ENCODE measurements around the gene MORC2.

MORC2 gene
- 40.0 to 67.4 (median 50.5) reads per million in 9 experiments for total RNA-seq

- no peak for ATAC-seq (replicated peaks)
- Mint-ChIP-seq H3K27me3 (no peaks in the 10 kb centered on the region), H3K9me3 (peaks cover 4 to 7% of the 10 kb centered on the region in 2 donors)
These were observed at the start of gene MORC2 for GRCh38 chr22:30968015-30968923. TSS of gene MORC2 (minus strand) at chr22:30968774. CDS start at chr22:30967889, 885 bp downstream.

GRCh38 chr22:31005535-31005934 is 37.0 kb upstream of the MORC2 start:
- ATAC-seq (replicated peaks) (no peak), DNase-seq (no peak)
- H3K27ac Mint-ChIP-seq, result no peak overlapping the region
- no peaks in the 10 kb centered on the region for H3K4me1 Mint-ChIP-seq (ENCODE audit: low read depth in 2 of 2)
- peaks cover 15 to 18% of the 10 kb centered on the region in 2 donors for H3K27me3 Mint-ChIP-seq
- H3K4me3 Mint-ChIP-seq, result no peak overlapping the region
- H3K36me3 Mint-ChIP-seq (ENCODE audit: insufficient read depth), result no peaks in the 10 kb centered on the region
- no peaks in the 10 kb centered on the region for H3K9me3 Mint-ChIP-seq

More at GRCh38 chr22:30968015-30968923, at the start of gene MORC2:
- DNase-seq, result peak in 1 of 3 experiments; percentile 2
- Mint-ChIP-seq H3K4me1 (ENCODE audit: low read depth in 2 of 2) (peaks cover 25 to 36% of the 10 kb centered on the region in 2 donors), H3K36me3 (ENCODE audit: insufficient read depth) (peaks cover 33% of the 10 kb centered on the region), H3K27ac (peak within 1 kb of the TSS; percentile 93 to 94), H3K4me3 (peak within 1 kb of the TSS; percentile 86 to 87)

DNA sequence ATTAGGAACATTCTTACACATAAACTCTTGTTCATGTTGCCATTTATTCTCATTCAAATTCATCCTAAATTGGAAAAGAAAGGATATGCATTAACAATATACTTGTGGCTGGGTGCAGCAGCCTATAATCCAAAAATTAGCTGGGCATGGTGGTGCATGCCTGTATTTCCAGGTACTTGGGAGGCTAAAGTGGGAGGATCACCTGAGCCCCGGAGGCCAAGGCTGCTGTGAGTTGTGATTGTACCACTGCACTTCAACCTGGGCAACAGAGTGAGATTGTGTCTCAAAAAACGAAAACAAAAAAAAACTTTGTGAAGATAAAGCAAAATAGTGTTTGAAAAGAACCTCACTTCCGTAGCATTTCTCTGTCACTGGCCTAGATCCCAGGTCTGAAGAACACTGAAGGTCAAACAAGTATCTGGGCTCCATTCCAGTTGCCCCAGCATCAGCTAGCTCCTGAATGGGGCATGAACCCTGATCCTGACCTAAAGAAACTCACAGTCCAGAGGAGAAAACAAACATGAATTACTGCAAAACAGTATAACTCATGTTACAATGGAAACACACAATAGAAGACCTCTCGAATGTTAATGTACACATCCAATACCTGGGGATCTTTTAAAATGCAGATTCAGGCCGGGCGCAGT is 32.7 kb upstream of the MORC2 start:
- peaks cover 15 to 18% of the 10 kb centered on the region in 2 donors for H3K27me3 Mint-ChIP-seq
- H3K9me3 Mint-ChIP-seq, result no peaks in the 10 kb centered on the region
- peaks cover 3% of the 10 kb centered on the region for H3K36me3 Mint-ChIP-seq (ENCODE audit: insufficient read depth)

DNA sequence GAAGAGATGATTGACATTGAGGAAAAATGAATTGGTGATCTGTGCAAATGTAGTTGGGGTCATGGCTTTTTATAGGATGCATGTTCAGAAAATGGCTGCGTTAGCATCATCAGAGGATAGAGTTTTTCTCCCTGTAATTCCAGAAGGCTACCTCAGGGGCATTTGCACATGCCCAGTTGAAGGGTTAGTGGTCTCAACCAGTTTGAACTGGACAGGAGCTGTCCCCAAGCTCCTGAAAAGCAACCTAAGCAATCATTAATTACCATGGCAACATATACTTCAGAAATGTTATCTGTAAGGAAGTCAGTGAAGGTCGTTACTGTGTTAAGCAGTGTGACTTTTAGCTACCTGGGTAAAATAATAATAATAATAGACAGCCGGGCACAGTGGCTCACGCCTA is 29.8 kb upstream of the MORC2 start:
- DNase-seq (no peak), ATAC-seq (replicated peaks) (no peak)
- H3K9me3 Mint-ChIP-seq, result no peaks in the 10 kb centered on the region
- no peak overlapping the region for H3K27ac Mint-ChIP-seq
- no peaks in the 10 kb centered on the region for H3K4me1 Mint-ChIP-seq (ENCODE audit: low read depth in 2 of 2)
- H3K27me3 Mint-ChIP-seq, result peaks cover 26 to 28% of the 10 kb centered on the region in 2 donors
- H3K36me3 Mint-ChIP-seq (ENCODE audit: insufficient read depth), result peaks cover 3% of the 10 kb centered on the region
- H3K4me3 Mint-ChIP-seq, result no peak overlapping the region

More for the DNA sequence above, 32.7 kb upstream of the MORC2 start:
- DNase-seq (no peak), ATAC-seq (replicated peaks) (no peak)
- no peaks in the 10 kb centered on the region for H3K4me1 Mint-ChIP-seq (ENCODE audit: low read depth in 2 of 2)
- H3K27ac Mint-ChIP-seq, result no peak overlapping the region
- H3K4me3 Mint-ChIP-seq, result no peak overlapping the region

DNA sequence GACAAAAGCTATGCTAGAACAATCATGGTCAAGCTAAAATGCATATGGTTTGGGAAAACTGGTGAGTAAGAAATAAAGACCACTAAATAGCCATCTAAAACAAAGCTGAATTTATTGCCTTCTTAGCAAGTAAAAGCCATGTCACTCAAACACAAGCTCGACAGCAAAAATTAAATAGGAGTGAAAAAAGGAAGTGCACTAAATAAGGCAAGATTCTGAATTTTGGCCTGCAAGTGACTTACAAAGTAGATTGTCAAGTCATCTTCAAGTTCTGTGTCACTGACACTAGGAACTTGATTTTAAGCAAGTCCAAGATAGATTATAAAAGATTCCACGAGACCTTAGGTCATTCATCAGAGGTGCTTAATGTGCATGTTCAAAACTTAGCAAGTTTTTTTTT is 27.9 kb upstream of the MORC2 start:
- H3K27me3 Mint-ChIP-seq, result peaks cover 11 to 16% of the 10 kb centered on the region in 2 donors
- H3K9me3 Mint-ChIP-seq, result no peaks in the 10 kb centered on the region
- H3K4me1 Mint-ChIP-seq (ENCODE audit: low read depth in 2 of 2), result no peaks in the 10 kb centered on the region
- no peak for ATAC-seq (replicated peaks)
- no peak overlapping the region for H3K27ac Mint-ChIP-seq
- H3K4me3 Mint-ChIP-seq, result no peak overlapping the region
- peaks cover 3% of the 10 kb centered on the region for H3K36me3 Mint-ChIP-seq (ENCODE audit: insufficient read depth)
- DNase-seq, result no peak

DNA sequence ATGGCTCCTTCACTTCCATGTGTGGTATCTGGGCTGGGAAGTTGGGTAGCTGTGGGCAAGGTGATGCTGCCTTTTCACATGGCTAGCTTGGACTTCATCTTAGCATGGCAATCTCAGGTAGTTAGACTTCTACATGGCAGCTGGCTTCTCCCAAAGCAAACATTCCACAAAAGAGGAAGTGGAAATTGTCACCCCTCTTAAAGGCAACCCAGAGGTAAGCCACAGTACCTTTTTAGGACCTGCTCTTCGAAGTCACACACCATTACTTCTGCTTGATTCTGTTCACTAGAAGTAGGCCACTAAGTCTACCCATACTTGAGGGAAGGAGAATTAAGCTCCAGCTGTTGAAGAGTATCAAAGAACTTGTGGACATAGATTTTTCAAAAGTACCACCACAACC is 26.4 kb upstream of the MORC2 start:
- H3K36me3 Mint-ChIP-seq (ENCODE audit: insufficient read depth), result no peaks in the 10 kb centered on the region
- H3K4me3 Mint-ChIP-seq, result no peak overlapping the region
- peaks cover 11 to 21% of the 10 kb centered on the region in 2 donors for H3K27me3 Mint-ChIP-seq
- no peak overlapping the region for H3K27ac Mint-ChIP-seq
- no peaks in the 10 kb centered on the region for H3K4me1 Mint-ChIP-seq (ENCODE audit: low read depth in 2 of 2)
- H3K9me3 Mint-ChIP-seq, result peaks cover 0 to 5% of the 10 kb centered on the region in 2 donors
- ATAC-seq (replicated peaks) (no peak), DNase-seq (no peak)

DNA sequence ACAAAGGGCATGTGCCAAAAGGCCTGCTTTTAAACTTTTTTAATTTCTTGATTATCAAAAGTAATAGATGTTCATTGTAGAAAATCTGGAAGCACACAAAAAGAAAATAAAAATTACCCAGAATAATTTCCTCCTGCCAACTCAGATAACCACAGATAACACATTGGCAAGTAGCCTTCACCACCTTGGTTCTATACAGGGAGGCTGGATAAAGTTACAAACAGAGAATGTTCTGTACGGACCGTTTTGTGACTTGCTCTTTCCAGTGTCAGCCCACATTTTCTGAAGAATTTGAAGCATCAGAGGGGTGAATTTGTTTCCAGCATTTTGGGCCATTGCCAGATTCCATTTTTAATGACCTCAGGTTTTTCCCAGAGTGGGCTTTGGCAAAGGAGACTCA is 24.0 kb upstream of the MORC2 start:
- no peak overlapping the region for H3K4me3 Mint-ChIP-seq
- H3K36me3 Mint-ChIP-seq (ENCODE audit: insufficient read depth), result no peaks in the 10 kb centered on the region
- no peak overlapping the region for H3K27ac Mint-ChIP-seq
- peaks cover 6 to 11% of the 10 kb centered on the region in 2 donors for H3K9me3 Mint-ChIP-seq
- DNase-seq (no peak), ATAC-seq (replicated peaks) (no peak)
- H3K4me1 Mint-ChIP-seq (ENCODE audit: low read depth in 2 of 2), result no peaks in the 10 kb centered on the region
- H3K27me3 Mint-ChIP-seq, result peaks cover 11 to 21% of the 10 kb centered on the region in 2 donors

- ATAC-seq (replicated peaks), result no peak
- Mint-ChIP-seq H3K9me3 (peaks cover 6 to 13% of the 10 kb centered on the region in 2 donors), H3K36me3 (ENCODE audit: insufficient read depth) (no peaks in the 10 kb centered on the region), H3K27me3 (peaks cover 11 to 21% of the 10 kb centered on the region in 2 donors), H3K4me3 (no peak overlapping the region), H3K27ac (no peak overlapping the region), H3K4me1 (ENCODE audit: low read depth in 2 of 2) (no peaks in the 10 kb centered on the region)
- DNase-seq, result no peak
These were observed 22.1 kb upstream of the MORC2 start for GRCh38 chr22:30990690-30991089.

DNA sequence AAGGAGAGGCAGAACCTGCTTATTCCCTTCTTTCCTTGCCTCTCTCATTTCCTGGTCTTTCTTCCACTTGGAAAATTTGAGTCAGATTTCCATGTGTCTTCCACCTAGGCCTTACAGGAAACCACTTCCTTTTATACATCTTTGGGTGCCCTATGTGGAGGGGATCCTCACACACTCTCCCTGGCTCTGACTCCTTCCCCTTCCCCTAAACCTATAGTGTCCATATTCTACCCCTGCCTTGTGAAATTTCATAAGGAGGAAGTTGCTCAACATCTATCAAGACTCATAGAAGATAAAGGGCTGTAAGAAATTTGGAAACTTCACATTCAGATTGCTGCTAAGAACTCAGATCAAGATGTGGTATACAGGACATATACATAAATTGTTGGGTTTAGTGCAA is 20.9 kb upstream of the MORC2 start:
- H3K9me3 Mint-ChIP-seq, result peaks cover 6 to 13% of the 10 kb centered on the region in 2 donors

DNA sequence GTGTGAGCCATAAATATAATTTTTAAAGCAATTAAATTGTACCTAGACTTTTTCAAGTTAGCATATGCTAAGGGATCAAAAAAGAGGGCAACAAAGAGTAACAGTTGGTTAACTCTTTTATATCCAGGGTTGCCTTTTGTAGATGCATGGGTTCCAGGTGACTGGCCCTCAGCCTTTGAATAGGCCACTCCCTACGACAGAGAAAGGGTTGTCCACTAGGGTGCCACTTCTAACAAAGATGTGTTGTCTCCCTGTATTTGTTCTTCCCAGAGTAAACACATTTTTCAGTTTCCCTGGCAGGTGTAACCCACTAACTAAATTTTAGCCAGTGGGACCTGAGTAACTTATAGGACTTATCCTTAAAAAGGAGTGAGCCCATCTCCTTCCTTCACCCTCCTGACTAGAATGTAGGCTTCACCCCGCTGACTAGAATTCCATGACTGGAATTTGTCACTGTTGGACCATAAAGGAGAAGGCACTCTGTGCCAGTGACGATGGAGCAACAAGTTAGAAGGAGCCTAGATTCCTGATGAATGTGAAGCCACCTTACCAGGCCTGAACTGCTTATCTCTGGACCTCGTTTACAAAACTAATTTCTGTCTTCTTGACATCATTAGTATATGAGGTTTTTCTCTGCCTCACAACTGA is 17.1 kb upstream of the MORC2 start:
- H3K36me3 Mint-ChIP-seq (ENCODE audit: insufficient read depth), result no peaks in the 10 kb centered on the region
- H3K9me3 Mint-ChIP-seq, result peaks cover 13 to 22% of the 10 kb centered on the region in 2 donors
- DNase-seq (no peak), ATAC-seq (replicated peaks) (no peak)
- no peaks in the 10 kb centered on the region for H3K4me1 Mint-ChIP-seq (ENCODE audit: low read depth in 2 of 2)
- no peak overlapping the region for H3K27ac Mint-ChIP-seq
- H3K4me3 Mint-ChIP-seq, result no peak overlapping the region
- peaks cover 0 to 5% of the 10 kb centered on the region in 2 donors for H3K27me3 Mint-ChIP-seq

More for the DNA sequence above, 20.9 kb upstream of the MORC2 start:
- no peak overlapping the region for H3K27ac Mint-ChIP-seq
- no peak for ATAC-seq (replicated peaks)
- H3K27me3 Mint-ChIP-seq, result peaks cover 9 to 14% of the 10 kb centered on the region in 2 donors
- no peaks in the 10 kb centered on the region for H3K36me3 Mint-ChIP-seq (ENCODE audit: insufficient read depth)
- no peak for DNase-seq
- H3K4me1 Mint-ChIP-seq (ENCODE audit: low read depth in 2 of 2), result no peaks in the 10 kb centered on the region
- no peak overlapping the region for H3K4me3 Mint-ChIP-seq

- H3K4me1 Mint-ChIP-seq (ENCODE audit: low read depth in 2 of 2), result no peaks in the 10 kb centered on the region
- H3K4me3 Mint-ChIP-seq, result no peak overlapping the region
- ATAC-seq (replicated peaks) (no peak), DNase-seq (no peak)
- no peaks in the 10 kb centered on the region for H3K27me3 Mint-ChIP-seq
- H3K9me3 Mint-ChIP-seq, result peaks cover 9 to 16% of the 10 kb centered on the region in 2 donors
- no peaks in the 10 kb centered on the region for H3K36me3 Mint-ChIP-seq (ENCODE audit: insufficient read depth)
- H3K27ac Mint-ChIP-seq, result no peak overlapping the region
These were observed 15.7 kb upstream of the MORC2 start for GRCh38 chr22:30984317-30984716.

- no peaks in the 10 kb centered on the region for H3K4me1 Mint-ChIP-seq (ENCODE audit: low read depth in 2 of 2)
- H3K36me3 Mint-ChIP-seq (ENCODE audit: insufficient read depth), result no peaks in the 10 kb centered on the region
- no peak for DNase-seq
- no peak overlapping the region for H3K27ac Mint-ChIP-seq
- H3K9me3 Mint-ChIP-seq, result peaks cover 7 to 15% of the 10 kb centered on the region in 2 donors
- no peak for ATAC-seq (replicated peaks)
- no peak overlapping the region for H3K4me3 Mint-ChIP-seq
- H3K27me3 Mint-ChIP-seq, result no peaks in the 10 kb centered on the region
These were observed 13.9 kb upstream of the MORC2 start for GRCh38 chr22:30982512-30982911.

DNA sequence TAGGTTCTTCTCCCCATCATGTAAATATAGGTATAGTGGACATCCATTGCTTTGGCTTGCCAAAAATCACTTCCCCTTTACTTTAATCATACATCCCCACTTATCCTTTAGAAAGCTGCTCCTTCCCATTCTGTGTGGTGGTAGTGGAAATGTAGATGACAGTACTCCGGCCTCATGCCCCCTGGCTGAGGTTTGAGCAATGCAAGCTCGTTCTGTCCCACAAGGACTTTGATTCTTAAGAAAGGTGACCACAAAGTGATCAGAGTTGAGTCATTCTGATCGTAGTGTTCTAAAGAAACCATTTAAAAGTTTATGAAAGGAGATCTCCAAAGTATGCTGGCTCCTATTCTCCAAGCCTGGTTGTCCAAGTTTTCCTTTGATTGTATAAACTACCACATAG is 11.4 kb upstream of the MORC2 start:
- peaks cover 3% of the 10 kb centered on the region for H3K36me3 Mint-ChIP-seq (ENCODE audit: insufficient read depth)
- no peaks in the 10 kb centered on the region for H3K27me3 Mint-ChIP-seq
- H3K27ac Mint-ChIP-seq, result no peak overlapping the region
- DNase-seq (no peak), ATAC-seq (replicated peaks) (no peak)
- no peak overlapping the region for H3K4me3 Mint-ChIP-seq
- H3K9me3 Mint-ChIP-seq, result peaks cover 7 to 16% of the 10 kb centered on the region in 2 donors
- H3K4me1 Mint-ChIP-seq (ENCODE audit: low read depth in 2 of 2), result peaks cover 0 to 5% of the 10 kb centered on the region in 2 donors
